SK-N-SH (cell line): ENCODE results near the gene MYO7A. TPM values are rescaled to one million over a fixed set of nuclear protein-coding genes. Genes with fewer than 3 reads are reported as not detected.

Source experiments
- CTCF ChIA-PET: fragments of 300-600, 350-600 bp; formaldehyde crosslinking; extraction: SDS; loops from one replicate; lab custom pipeline; 2021; lab: Yijun Ruan, JAX
- POLR2A ChIA-PET: fragments of 350-600 bp; sonication (Branson Sonifier 250); formaldehyde crosslinking; extraction: SDS; loops from one replicate; lab custom pipeline; 2020; ENCODE audit warnings: antibody characterized with exemption, inconsistent platforms; lab: Yijun Ruan, JAX
- DNase-seq: peaks from one replicate; pipeline ENCODE4 v3.0.0; 2012
- H2AFZ ChIP-seq: fragments of 200-600 bp; sonication (generic); 2 replicates; pipeline ENCODE4 v1.8.1; 2016; ENCODE audit warnings: antibody characterized with exemption, mild to moderate bottlenecking, low read depth
- H3F3A ChIP-seq: fragments of 200-600 bp; sonication (generic); replicated peaks from 2 replicates; pipeline ENCODE3; 2016; ENCODE audit warnings: antibody characterized with exemption, mild to moderate bottlenecking; ENCODE audit not compliant: insufficient read depth
- H3K27ac ChIP-seq, 2 experiments: fragments of 200-500 bp in 1 of 2; fragments of 200-600 bp in 1 of 2; sonication (Bioruptor generic) in 1 of 2; sonication (generic), shearing (Covaris generic) in 1 of 2; 2 replicates each; pipeline versions ENCODE4 v1.5.1 to v1.6.1; 2014 to 2016; ENCODE audit warnings: low read depth in 2 of 2, inconsistent platforms in 1 of 2, low read length in 1 of 2, mild to moderate bottlenecking in 1 of 2, mixed read lengths in 1 of 2
- H3K27me3 ChIP-seq: fragments of 200-600 bp; sonication (generic), shearing (Covaris generic); 2 replicates; pipeline ENCODE4 v1.6.1; 2016; ENCODE audit warnings: mixed run types; ENCODE audit not compliant: insufficient read depth
- H3K36me3 ChIP-seq, 2 experiments: fragments of 200-500 bp in 1 of 2; fragments of 200-600 bp in 1 of 2; sonication (Bioruptor generic) in 1 of 2; sonication (generic) in 1 of 2; replicated peaks in 1 of 2; 2 replicates each; pipeline versions ENCODE3 to v1.5.1; 2014 to 2016; ENCODE audit warnings: low read length in 1 of 2, mild to moderate bottlenecking in 1 of 2; ENCODE audit not compliant: insufficient read depth in 2 of 2, control insufficient read depth in 1 of 2
- H3K4me1 ChIP-seq, 2 experiments: fragments of 200-500 bp in 1 of 2; fragments of 200-600 bp in 1 of 2; sonication (Bioruptor generic) in 1 of 2; sonication (generic), shearing (Covaris generic) in 1 of 2; 2 replicates each; pipeline versions ENCODE4 v1.5.1 to v1.6.1; 2014 to 2016; ENCODE audit warnings: low read depth in 1 of 2, low read length in 1 of 2, mixed run types in 1 of 2; ENCODE audit not compliant: insufficient read depth in 2 of 2, control insufficient read depth in 1 of 2
- H3K4me2 ChIP-seq: fragments of 200-600 bp; sonication (generic), shearing (Covaris generic); 2 replicates; pipeline ENCODE4 v1.6.1; 2017; ENCODE audit warnings: mixed run types
- H3K4me3 ChIP-seq, 2 experiments: fragments of 200-500 bp in 1 of 2; fragments of 200-600 bp in 1 of 2; sonication (Bioruptor generic) in 1 of 2; sonication (generic), shearing (Covaris generic) in 1 of 2; 2 replicates each; pipeline versions ENCODE4 v1.5.1 to v1.8.1; 2014 to 2016; ENCODE audit warnings: low read depth in 2 of 2, inconsistent platforms in 1 of 2, low read length in 1 of 2, mild to moderate bottlenecking in 1 of 2, mixed read lengths in 1 of 2, moderate library complexity in 1 of 2
- H3K79me2 ChIP-seq: fragments of 200-600 bp; sonication (generic); 2 replicates; pipeline ENCODE4 v1.8.1; 2017; ENCODE audit warnings: mild to moderate bottlenecking; ENCODE audit not compliant: insufficient read depth
- H3K9ac ChIP-seq: fragments of 200-600 bp; sonication (generic); 2 replicates; pipeline ENCODE4 v1.6.1; 2017; ENCODE audit warnings: mixed run types
- H3K9me2 ChIP-seq: fragments of 200-600 bp; sonication (generic); 2 replicates; pipeline ENCODE4 v1.6.1; 2017; ENCODE audit warnings: mixed run types
- H3K9me3 ChIP-seq: fragments of 200-600 bp; sonication (generic); 2 replicates; pipeline ENCODE4 v1.6.1; 2017; ENCODE audit warnings: mixed run types, mild to moderate bottlenecking, moderate library complexity
- H4K20me1 ChIP-seq: fragments of 200-600 bp; sonication (generic); 2 replicates; pipeline ENCODE4 v1.6.1; 2017; ENCODE audit warnings: mild to moderate bottlenecking, mixed run types; ENCODE audit not compliant: insufficient read depth
- ELF1 ChIP-seq: IDR thresholded peaks from 2 replicates; pipeline ENCODE4 v1.4.0; 2012
- EZH2phosphoT487 ChIP-seq: fragments of 200-600 bp; sonication (generic); IDR thresholded peaks from 2 replicates; pipeline ENCODE4 v1.6.1; 2017; ENCODE audit warnings: low read depth, mixed run types, mild to moderate bottlenecking, antibody characterized with exemption, moderate library complexity, borderline replicate concordance
- GATA2 ChIP-seq: sonication (generic); formaldehyde crosslinking; IDR thresholded peaks from 2 replicates; pipeline ENCODE4 v1.5.0; 2020; ENCODE audit warnings: mild to moderate bottlenecking, missing genetic modification reagents
- IRF3 ChIP-seq: fragments of 150-350 bp; IDR thresholded peaks from 2 replicates; pipeline ENCODE4 v1.6.1; 2016; ENCODE audit warnings: mild to moderate bottlenecking, low read depth, low read length
- JUND ChIP-seq: IDR thresholded peaks from 2 replicates; pipeline ENCODE4 v1.4.0; 2012
- NFIC ChIP-seq: IDR thresholded peaks from 2 replicates; pipeline ENCODE4 v1.4.0; 2012; ENCODE audit warnings: borderline replicate concordance
- NRF1 ChIP-seq: IDR thresholded peaks from 2 replicates; pipeline ENCODE4 v1.6.1; 2012; ENCODE audit warnings: low read depth, mild to moderate bottlenecking, low read length
- RCOR1 ChIP-seq: fragments of 150-350 bp; IDR thresholded peaks from 2 replicates; pipeline ENCODE4 v1.6.1; 2017; ENCODE audit warnings: antibody characterized with exemption, low read length
- REST ChIP-seq: IDR thresholded peaks from 2 replicates; pipeline ENCODE4 v1.6.1; 2012; ENCODE audit warnings: mild to moderate bottlenecking, low read depth, low read length, moderate library complexity
- RXRA ChIP-seq: IDR thresholded peaks from 2 replicates; pipeline ENCODE4 v1.4.0; 2012; ENCODE audit warnings: low read depth, mild to moderate bottlenecking, borderline replicate concordance
- ZBTB33 ChIP-seq: IDR thresholded peaks from 2 replicates; pipeline ENCODE4 v1.4.0; 2012; ENCODE audit warnings: low read depth, borderline replicate concordance
- WGBS: methylation state at CpG from one replicate; pipeline ENCODE4 v1.1.6; 2017; ENCODE audit warnings: low lambda C conversion rate; 5-methylcytosine and 5-hydroxymethylcytosine counted together
- polyA plus RNA-seq, 3 experiments: library from polyadenylated mRNA; depleted of rRNA; stranded (reverse); fragments of >200 nt; gene quantifications; 2 replicates each; pipeline ENCODE4 v1.2.3, GENCODE V29; 2012

MYO7A gene
- polyA plus RNA-seq, 1 of the 3 experiments (the other 2 are of a cell fraction): 0.08 TPM

GRCh38 chr11:77206264-77207018 is 78.4 kb downstream of the MYO7A start:
- H3K9me3 ChIP-seq: no peaks in the 10 kb centered on the region
- POLR2A ChIA-PET: no interaction called here
- no peak overlapping the region for H3K9ac ChIP-seq
- H3K27me3 ChIP-seq: no peaks in the 10 kb centered on the region
- no peaks in the 10 kb centered on the region for H3K9me2 ChIP-seq
- H2AFZ ChIP-seq: no peak overlapping the region
- no peaks in the 10 kb centered on the region for H4K20me1 ChIP-seq
- H3K4me2 ChIP-seq: no peak overlapping the region
- H3K36me3 ChIP-seq: no peaks in the 10 kb centered on the region
- CTCF ChIA-PET: interaction anchor here (1.0 to 1.2 kb wide), 3 partner anchors 10 to 342 kb away, joined by 3 to 4 read pairs (median 4); no protein-coding TSS in a partner anchor
- no peak overlapping the region for H3K27ac ChIP-seq
- no peak overlapping the region for H3K4me3 ChIP-seq
- no peaks in the 10 kb centered on the region for H3K79me2 ChIP-seq
- WGBS: 80% methylated on average over 13 of the region's 13 CpGs
- DNase-seq: peak; percentile 11
- no peaks in the 10 kb centered on the region for H3F3A ChIP-seq
- H3K4me1 ChIP-seq: no peaks in the 10 kb centered on the region
- TF ChIP-seq REST (no peak), NRF1 (no peak), RCOR1 (no peak), IRF3 (no peak), JUND (no peak), GATA2 (CRISPR knock-in tag) (no peak), NFIC (no peak), ELF1 (no peak), EZH2phosphoT487 (no peak), RXRA (no peak), ZBTB33 (no peak)
